ENCODE data around the gene STAC2. TPM values are rescaled to one million over a fixed set of nuclear protein-coding genes. Genes with fewer than 3 reads are reported as not detected.

The STAC2 gene
- total and polyA plus RNA-seq, 7 donors = under 0.01 to 1.1 (median 0.31) TPM; not detected in 1

GRCh38 chr17:39235555-39236449 is 10.1 kb upstream of the STAC2 start:
- H3K27me3 ChIP-seq = peaks cover 12 to 69% (median 32%) of the 10 kb centered on the region in 3 donors
- no peaks in the 10 kb centered on the region for H3K36me3 ChIP-seq
- no peak for DNase-seq
- H3K4me1 ChIP-seq = peaks cover 0 to 13% (median 10%) of the 10 kb centered on the region in 4 donors
- intact Hi-C loops (cut with DNase I) = no loop called here
- H3K27ac ChIP-seq = no peak overlapping the region
- no peak overlapping the region for H3K4me3 ChIP-seq
- WGBS, 2 donors = 29 to 43% methylated on average over 18 of the region's 18 CpGs
- H3K9me3 ChIP-seq = no peaks in the 10 kb centered on the region
- TF ChIP-seq POLR2A (IDR thresholded peaks at IDR 0.05) = no peak
- TF ChIP-seq EP300 (IDR thresholded peaks at IDR 0.05) = no peak
- no peak for TF ChIP-seq CTCF (IDR thresholded peaks at IDR 0.05)
- TF ChIP-seq POLR2AphosphoS5 (IDR thresholded peaks at IDR 0.05) = no peak

- H3K4me3 ChIP-seq = peak overlapping the region in 1 of 4 donors; percentile 1
- DNase-seq = peak; percentile 74
- peaks cover 9 to 81% (median 37%) of the 10 kb centered on the region in 3 donors for H3K27me3 ChIP-seq
- no peaks in the 10 kb centered on the region for H3K9me3 ChIP-seq
- TF ChIP-seq CTCF (IDR thresholded peaks at IDR 0.05) (peak; percentile 51 to 84 (median 64)), POLR2AphosphoS5 (IDR thresholded peaks at IDR 0.05) (no peak)
- no peak overlapping the region for H3K27ac ChIP-seq
- intact Hi-C loops (cut with DNase I) = loop anchor here (2.0 to 5.0 kb wide), 2 partner anchors 25 to 65 kb away; partner anchors contain the start of gene ARL5C
- no peaks in the 10 kb centered on the region for H3K36me3 ChIP-seq
- peaks cover 0 to 13% (median 10%) of the 10 kb centered on the region in 4 donors for H3K4me1 ChIP-seq
- WGBS, 2 donors = 13 to 15% methylated on average over 22 of the region's 22 CpGs
Measured at GRCh38 chr17:39231591-39232551, 6.1 kb upstream of the STAC2 start.

GRCh38 chr17:39231091-39231561 is 5.4 kb upstream of the STAC2 start:
- 36 to 72% methylated on average over 10 of the region's 10 CpGs for WGBS, 2 donors
- DNase-seq = no peak
- TF ChIP-seq POLR2AphosphoS5 (IDR thresholded peaks at IDR 0.05) (no peak), CTCF (IDR thresholded peaks at IDR 0.05) (no peak), POLR2A (IDR thresholded peaks at IDR 0.05) (no peak), EP300 (IDR thresholded peaks at IDR 0.05) (no peak)
- no peaks in the 10 kb centered on the region for H3K36me3 ChIP-seq
- no peaks in the 10 kb centered on the region for H3K9me3 ChIP-seq
- intact Hi-C loops (cut with DNase I) = loop anchor here (5.0 kb wide), 1 partner anchor 64 kb away; the partner anchor contains the start of gene ARL5C
- no peak overlapping the region for H3K4me3 ChIP-seq
- peaks cover 0 to 17% (median 15%) of the 10 kb centered on the region in 4 donors for H3K4me1 ChIP-seq
- peaks cover 14 to 89% (median 43%) of the 10 kb centered on the region in 3 donors for H3K27me3 ChIP-seq
- H3K27ac ChIP-seq = no peak overlapping the region

- intact Hi-C loops (cut with DNase I) = loop anchor here (5.0 kb wide), 1 partner anchor 63 kb away; the partner anchor contains the start of gene ARL5C
- WGBS, 2 donors = 34 to 49% methylated on average over 1 of the region's 1 CpG
- TF ChIP-seq POLR2A (IDR thresholded peaks at IDR 0.05) (no peak), EP300 (IDR thresholded peaks at IDR 0.05) (no peak), CTCF (IDR thresholded peaks at IDR 0.05) (no peak), POLR2AphosphoS5 (IDR thresholded peaks at IDR 0.05) (no peak)
- no peak overlapping the region for H3K4me3 ChIP-seq
- H3K36me3 ChIP-seq = no peaks in the 10 kb centered on the region
- H3K27me3 ChIP-seq = peaks cover 21 to 94% (median 50%) of the 10 kb centered on the region in 3 donors
- DNase-seq = no peak
- no peak overlapping the region for H3K27ac ChIP-seq
- peaks cover 0 to 25% (median 22%) of the 10 kb centered on the region in 4 donors for H3K4me1 ChIP-seq
- no peaks in the 10 kb centered on the region for H3K9me3 ChIP-seq
Measured at GRCh38 chr17:39230361-39230760, 4.6 kb upstream of the STAC2 start.

All from sigmoid colon (tissue), 7 donors.